Gastroesophageal sphincter (tissue), 3 donors: ENCODE results near the gene SPHKAP.

Experiments
- CTCF ChIP-seq, 4 experiments: fragments of 200-600 bp in 2 of 4; fragments of 450-650 bp in 2 of 4; sonication (generic) in 1 of 4; IDR thresholded peaks; one replicate each; pipeline ENCODE4 v1.5.1; 2017 to 2019; ENCODE audit warnings: antibody characterized with exemption in 4 of 4, mild to moderate bottlenecking in 2 of 4, moderate library complexity in 2 of 4
- POLR2A ChIP-seq, 2 donors: fragments of 450-650 bp; IDR thresholded peaks; one replicate each; pipeline ENCODE4 v1.6.1; 2017; ENCODE audit warnings: antibody characterized with exemption in 2 of 2, mild to moderate bottlenecking in 2 of 2, moderate library complexity in 1 of 2
- POLR2AphosphoS5 ChIP-seq: sonication (generic); formaldehyde crosslinking; IDR thresholded peaks from one replicate; pipeline ENCODE4 v1.6.1; 2017; ENCODE audit warnings: antibody characterized with exemption

GRCh38 chr2:228102949-228103348 lies 78.5 kb downstream of the SPHKAP start:
- TF ChIP-seq CTCF (IDR thresholded peaks at IDR 0.05) (no peak), POLR2AphosphoS5 (no peak), POLR2A (IDR thresholded peaks at IDR 0.05) (no peak)
